ENCODE data around the gene POU2F3. TPM values are rescaled to one million over a fixed set of nuclear protein-coding genes. Genes with fewer than 3 reads are reported as not detected.

Gene POU2F3
- total and polyA plus RNA-seq, 2 of the 8 experiments (the other 6 are each of a cell fraction or from before 2014, with no cell fraction given), result 1.0 to 2.1 TPM

DNA sequence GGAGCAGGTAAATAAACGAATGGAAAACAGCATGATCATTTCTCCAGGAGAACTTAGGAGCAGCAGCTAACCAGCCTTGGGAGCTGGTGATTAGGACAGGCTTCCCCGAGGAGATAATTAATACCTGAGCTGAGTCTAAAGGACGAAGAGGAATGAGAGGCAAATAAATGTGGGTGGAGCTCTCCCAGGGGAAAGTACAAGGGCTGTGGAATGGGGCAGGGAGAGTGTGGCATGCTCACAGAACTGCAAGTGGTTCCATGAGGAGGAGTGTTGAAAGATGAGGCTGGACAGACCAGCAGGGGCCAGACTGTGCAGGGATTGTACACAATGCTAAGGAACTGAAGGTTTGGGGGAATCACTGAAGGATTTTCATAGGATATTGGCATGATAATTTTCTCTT is 70.9 kb downstream of the POU2F3 start:
- Histone ChIP-seq H3K79me1 (ENCODE audit: low read depth, low read length) (no peaks in the 10 kb centered on the region), H2BK20ac (ENCODE audit: low read length) (no peak overlapping the region), H2AFZ (ENCODE audit: low read length) (no peak overlapping the region), H3K23ac (ENCODE audit: insufficient read length) (no peak overlapping the region), H3K4ac (replicated peaks; ENCODE audit: insufficient read length, low read depth, low read length) (no peak overlapping the region), H2AK5ac (ENCODE audit: low read depth, low read length) (no peak overlapping the region), H3K27me3 (replicated peaks in 1 of 4; ENCODE audit: control insufficient read depth in 3 of 4, extremely low read depth in 1 of 4, insufficient read depth in 3 of 4, low read length in 3 of 4) (peaks cover 0 to 7% (median 0%) of the 10 kb centered on the region in 4 experiments; a peak in 2 of 7 replicates), H3K36me3 (ENCODE audit: control insufficient read depth in 2 of 4, insufficient read depth in 4 of 4, low read length in 3 of 4) (no peaks in the 10 kb centered on the region), H3K4me2 (ENCODE audit: insufficient read depth in 1 of 2, low read depth in 2 of 2, low read length in 2 of 2) (no peak overlapping the region), H3K79me2 (ENCODE audit: control insufficient read depth in 1 of 2, insufficient read depth in 2 of 2, low read length in 2 of 2) (no peaks in the 10 kb centered on the region), H2BK15ac (ENCODE audit: low read length) (no peak overlapping the region), H3K9ac (replicated peaks in 1 of 4; ENCODE audit: extremely low read depth in 1 of 4, low read depth in 3 of 4, low read length in 3 of 4) (no peak overlapping the region), H2BK120ac (replicated peaks; ENCODE audit: low read depth, low read length) (no peak overlapping the region), H3K14ac (ENCODE audit: insufficient read length) (no peak overlapping the region), H2BK5ac (ENCODE audit: low read depth, low read length) (no peak overlapping the region), H3K9me3 (ENCODE audit: insufficient read depth in 2 of 2, low read depth in 1 of 2, low read length in 1 of 2) (no peaks in the 10 kb centered on the region), H4K5ac (ENCODE audit: insufficient read length, low read depth, low read length) (no peak overlapping the region), H3K18ac (ENCODE audit: extremely low read depth, low read length) (no peak overlapping the region), H3K27ac (ENCODE audit: low read depth, low read length) (no peak overlapping the region), H3K4me3 (ENCODE audit: extremely low read depth in 1 of 4, insufficient read depth in 2 of 4, low read depth in 3 of 4, low read length in 4 of 4) (no peak overlapping the region), H2BK12ac (ENCODE audit: low read depth, low read length) (no peak overlapping the region), H4K20me1 (replicated peaks in 1 of 2; ENCODE audit: control insufficient read depth in 1 of 2, insufficient read depth in 2 of 2, low read length in 2 of 2) (no peaks in the 10 kb centered on the region), H4K8ac (ENCODE audit: extremely low read depth, insufficient read depth, low read length) (no peak overlapping the region), H3K56ac (replicated peaks; ENCODE audit: insufficient read length, low read depth, low read length) (no peak overlapping the region), H3K4me1 (replicated peaks in 1 of 4; ENCODE audit: control insufficient read depth in 3 of 4, insufficient read depth in 4 of 4, low read length in 3 of 4) (peaks cover 0 to 14% (median 5%) of the 10 kb centered on the region in 4 experiments; a peak in 6 of 7 replicates), H4K91ac (replicated peaks; ENCODE audit: insufficient read length, low read length) (no peak overlapping the region), H3K23me2 (ENCODE audit: low read depth, low read length) (no peaks in the 10 kb centered on the region)
- POLR2A ChIA-PET (ENCODE audit: partially characterized antibody), result interaction anchor here (1.1 to 1.8 kb wide), 3 partner anchors 25 to 153 kb away, joined by 3 to 5 read pairs (median 4); partner anchors contain the start of gene ARHGEF12
- CTCF ChIA-PET (ENCODE audit: partially characterized antibody), result interaction anchor here (10.4 to 31.5 kb wide), 2 partner anchors 10 to 69 kb away, joined by 89 to 1412 read pairs; partner anchors contain the start of gene POU2F3
- WGBS, 2 experiments (ENCODE audit: extremely low coverage in 1 of 2, insufficient coverage in 1 of 2, insufficient read length in 1 of 2, insufficient replicate concordance in 2 of 2, low coverage in 1 of 2, low lambda C conversion rate in 2 of 2, missing lambda C conversion rate in 1 of 2), result 77% methylated on average over 3 of the region's 3 CpGs; no CpG with 5 or more reads in 1 of the 2 experiments
- no peak for DNase-seq (ENCODE audit: low read depth in 1 of 2, low spot score in 2 of 2)
- FAIRE-seq, result no peak
- TF ChIP-seq EGR1 (IDR thresholded peaks at IDR 0.05; ENCODE audit: borderline replicate concordance, low read depth, low read length) (no peak), SUZ12 (IDR thresholded peaks at IDR 0.05; ENCODE audit: low read length) (no peak), MAX (IDR thresholded peaks at IDR 0.05) (no peak), RFX5 (IDR thresholded peaks at IDR 0.05; ENCODE audit: borderline replicate concordance, low read depth, low read length) (no peak), CBX5 (IDR thresholded peaks at IDR 0.05; ENCODE audit: low read depth, low read length) (no peak), MAFK (IDR thresholded peaks at IDR 0.05; ENCODE audit: low read depth, low read length) (no peak), TEAD4 (IDR thresholded peaks at IDR 0.05; ENCODE audit: low read depth, low read length) (no peak), EP300 (IDR thresholded peaks at IDR 0.05; ENCODE audit: borderline replicate concordance in 1 of 2, low read depth in 2 of 2, low read length in 2 of 2) (no peak), TBP (IDR thresholded peaks at IDR 0.05; ENCODE audit: low read depth, low read length) (no peak), BRCA1 (IDR thresholded peaks at IDR 0.05; ENCODE audit: low read depth, low read length) (no peak), NRF1 (IDR thresholded peaks at IDR 0.05; ENCODE audit: low read depth, low read length) (no peak), EZH2 (IDR thresholded peaks at IDR 0.05; ENCODE audit: low read depth, low read length, severe bottlenecking) (no peak)
- TF ChIP-seq, protein P1, sequence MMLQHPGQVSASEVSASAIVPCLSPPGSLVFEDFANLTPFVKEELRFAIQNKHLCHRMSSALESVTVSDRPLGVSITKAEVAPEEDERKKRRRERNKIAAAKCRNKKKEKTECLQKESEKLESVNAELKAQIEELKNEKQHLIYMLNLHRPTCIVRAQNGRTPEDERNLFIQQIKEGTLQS (IDR thresholded peaks at IDR 0.05; ENCODE audit: insufficient read depth, low read depth, low read length), result no peak
